SK-N-MC (cell line): ENCODE data around the gene NFIB.

Source experiments
- DNase-seq: peaks from one replicate; pipeline ENCODE4 v3.0.0-alpha.2; 2011; ENCODE audit warnings: low read depth, low spot score
- H3K27ac ChIP-seq: fragments of 200-600 bp; sonication (generic); 2 replicates; pipeline ENCODE4 v1.5.1; 2016; ENCODE audit warnings: mixed run types
- H3K36me3 ChIP-seq: fragments of 200-600 bp; sonication (generic); 2 replicates; pipeline ENCODE4 v1.6.1; 2017; ENCODE audit warnings: antibody characterized with exemption, low read length, mixed read lengths; ENCODE audit not compliant: insufficient read depth
- H3K4me3 ChIP-seq: fragments of 200-600 bp; sonication (generic); 2 replicates; pipeline ENCODE4 v1.5.1; 2016
- H3K9ac ChIP-seq: fragments of 200-600 bp; sonication (generic); 2 replicates; pipeline ENCODE4 v1.8.0; 2017; ENCODE audit warnings: mixed run types, mixed read lengths; ENCODE audit not compliant: insufficient read length
- H3K9me3 ChIP-seq: fragments of 200-600 bp; sonication (generic); 2 replicates; pipeline ENCODE4 v1.6.1; 2017; ENCODE audit warnings: low read depth, mild to moderate bottlenecking, antibody characterized with exemption, low read length, moderate library complexity, mixed read lengths
- EZH2 ChIP-seq: fragments of 200-600 bp; sonication (generic); IDR thresholded peaks from one replicate; pipeline ENCODE4 v1.6.1; 2017; ENCODE audit warnings: antibody characterized with exemption
- FOXP2 ChIP-seq: optimal IDR thresholded peaks from 2 replicates; pipeline ENCODE3; 2011; ENCODE audit warnings: mild to moderate bottlenecking, moderate library complexity; ENCODE audit not compliant: insufficient read depth; ENCODE audit errors: extremely low read length, control extremely low read depth
- POLR2AphosphoS5 ChIP-seq: IDR thresholded peaks from 2 replicates; pipeline ENCODE4 v1.6.1; 2012; ENCODE audit warnings: mild to moderate bottlenecking, low read depth, low read length, borderline replicate concordance

NFIB gene

DNA sequence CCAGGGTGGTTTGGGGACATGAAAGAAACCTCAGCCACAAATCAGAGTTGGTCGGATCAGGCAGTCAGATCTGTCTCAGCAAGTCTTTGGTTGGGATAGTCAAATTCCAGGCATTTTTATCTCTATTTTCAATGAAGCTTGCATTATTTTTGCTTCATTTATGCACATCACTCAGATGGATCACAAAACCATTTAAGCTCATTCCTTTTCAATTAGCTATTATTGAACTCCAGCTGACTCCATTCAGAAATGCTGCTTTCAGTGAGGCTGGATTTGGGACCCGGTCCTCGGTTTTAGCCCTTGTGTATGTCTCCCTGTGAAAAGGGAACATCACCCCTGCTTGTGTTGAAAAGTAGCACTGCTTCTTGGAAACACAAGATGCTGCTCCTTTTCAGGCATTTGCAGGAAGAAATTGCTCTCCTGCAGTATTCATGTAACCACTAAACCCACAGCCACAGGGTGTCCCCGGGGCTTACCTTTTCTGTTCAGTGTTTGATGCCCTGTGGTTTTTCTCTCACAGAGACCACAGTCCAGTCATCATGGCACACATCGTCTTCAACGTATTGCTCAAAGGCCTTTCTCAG is 232.9 kb downstream of the NFIB start:
- Histone ChIP-seq H3K9me3 (no peaks in the 10 kb centered on the region), H3K4me3 (no peak overlapping the region), H3K9ac (no peak overlapping the region), H3K36me3 (no peaks in the 10 kb centered on the region), H3K27ac (no peak overlapping the region)
- DNase-seq = no peak
- TF ChIP-seq FOXP2 = no peak
- no peak for TF ChIP-seq EZH2
- no peak for TF ChIP-seq POLR2AphosphoS5

DNA sequence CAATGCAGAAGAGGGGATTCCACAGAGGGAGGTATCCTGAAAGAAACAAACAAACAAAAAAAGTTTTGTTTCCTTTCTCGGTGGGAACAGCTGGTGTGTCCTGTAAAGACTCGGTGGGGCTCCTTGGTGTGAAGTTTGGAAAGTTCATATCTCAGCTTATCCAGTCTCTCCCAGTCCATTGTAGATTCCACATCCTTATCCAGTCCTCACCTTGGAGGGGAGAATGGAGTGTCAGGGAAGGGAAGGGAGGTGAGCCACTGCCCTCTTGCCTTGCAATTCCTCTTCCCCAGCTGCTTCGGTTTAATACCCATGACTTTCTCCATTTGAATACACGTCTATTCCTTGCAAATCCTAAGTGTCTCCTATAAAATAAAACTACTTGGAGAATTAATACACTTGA is 234.5 kb downstream of the NFIB start:
- Histone ChIP-seq H3K9ac (no peak overlapping the region), H3K36me3 (no peaks in the 10 kb centered on the region), H3K4me3 (no peak overlapping the region), H3K27ac (no peak overlapping the region), H3K9me3 (no peaks in the 10 kb centered on the region)
- no peak for DNase-seq
- no peak for TF ChIP-seq EZH2
- no peak for TF ChIP-seq FOXP2
- no peak for TF ChIP-seq POLR2AphosphoS5

DNA sequence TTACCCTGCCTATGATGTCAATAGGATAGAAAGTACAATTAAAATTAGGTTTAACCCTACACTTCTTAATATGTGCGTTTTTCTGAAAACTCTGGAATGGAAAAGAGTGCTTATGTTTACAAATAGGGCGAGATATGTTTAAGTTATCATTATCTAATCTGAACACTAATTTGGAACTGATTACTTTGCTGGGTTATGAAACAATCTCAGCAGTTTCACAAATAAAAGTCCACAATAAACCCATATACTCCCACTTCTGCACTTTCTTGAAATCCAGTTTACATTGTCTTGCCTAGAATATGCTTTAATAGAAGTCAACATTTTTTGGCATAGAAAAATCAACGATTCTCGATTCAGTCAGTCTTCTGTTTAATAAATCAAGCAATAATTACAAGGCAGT is 236.3 kb downstream of the NFIB start:
- TF ChIP-seq POLR2AphosphoS5 (no peak), FOXP2 (no peak), EZH2 (no peak)
- H3K4me3 ChIP-seq = no peak overlapping the region
- DNase-seq = no peak
- no peaks in the 10 kb centered on the region for H3K36me3 ChIP-seq
- no peak overlapping the region for H3K9ac ChIP-seq
- H3K27ac ChIP-seq = no peak overlapping the region
- no peaks in the 10 kb centered on the region for H3K9me3 ChIP-seq

DNA sequence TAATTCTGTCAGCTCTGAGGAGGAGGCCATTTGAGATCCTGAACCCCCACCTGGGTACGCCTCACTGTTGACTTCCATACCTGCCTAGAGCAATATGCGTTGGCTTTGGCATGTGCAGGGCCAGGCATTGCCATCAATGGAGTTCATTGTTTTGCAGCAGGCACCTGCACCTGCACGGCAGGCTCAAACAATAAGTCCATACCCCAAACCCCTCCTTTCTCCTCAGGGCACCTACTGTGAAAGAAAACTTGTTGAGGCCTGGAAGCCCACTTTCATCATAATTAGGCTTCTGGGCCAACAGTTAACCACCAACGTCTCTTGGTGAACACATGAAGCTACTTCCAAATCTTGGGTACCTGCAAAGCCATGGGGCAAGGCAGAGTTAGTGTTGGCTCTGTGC is 238.7 kb downstream of the NFIB start:
- no peak for DNase-seq
- Histone ChIP-seq H3K27ac (no peak overlapping the region), H3K36me3 (no peaks in the 10 kb centered on the region), H3K9ac (no peak overlapping the region), H3K9me3 (no peaks in the 10 kb centered on the region), H3K4me3 (no peak overlapping the region)
- TF ChIP-seq POLR2AphosphoS5 (no peak), EZH2 (no peak), FOXP2 (no peak)

DNA sequence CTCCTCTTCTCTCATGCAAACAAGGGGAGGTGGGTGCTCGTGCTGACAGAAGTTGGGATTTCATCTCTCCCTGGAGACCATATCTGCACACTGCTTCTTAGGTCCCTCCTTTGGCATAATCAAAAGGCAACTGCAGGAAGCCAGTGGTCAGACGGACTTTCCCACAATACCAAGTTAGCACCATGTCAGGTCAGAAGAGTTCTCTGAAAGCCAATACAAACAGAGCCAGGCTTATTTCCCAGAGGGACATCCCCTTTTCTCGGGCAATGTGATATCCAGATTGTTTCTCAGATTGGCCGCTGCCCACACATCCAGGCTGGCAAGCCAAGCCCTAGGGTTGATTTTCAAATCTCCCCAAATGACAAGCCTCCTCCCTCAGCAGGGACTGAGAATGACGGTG is 241.1 kb downstream of the NFIB start:
- Histone ChIP-seq H3K9ac (no peak overlapping the region), H3K4me3 (no peak overlapping the region)
- TF ChIP-seq EZH2 (no peak), POLR2AphosphoS5 (no peak), FOXP2 (no peak)

DNA sequence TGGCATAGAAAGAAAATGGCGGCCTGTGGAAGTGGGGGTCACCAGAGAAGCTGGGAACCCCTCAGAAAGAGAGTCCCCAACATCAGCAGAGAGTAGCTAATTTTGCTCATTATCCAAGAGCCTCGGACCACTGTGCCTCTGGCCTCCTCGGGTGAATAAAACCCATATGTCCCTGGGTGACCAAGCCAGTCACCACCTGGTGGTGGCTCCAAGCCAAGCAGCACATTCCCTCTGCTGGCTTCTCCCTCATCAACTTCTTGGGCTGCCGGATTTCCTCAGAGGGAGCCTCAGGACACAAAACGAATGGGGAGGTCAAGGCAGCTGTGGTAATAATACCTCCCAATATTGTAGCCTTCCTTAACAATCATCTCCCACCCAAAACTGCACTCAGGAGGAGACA is 242.5 kb downstream of the NFIB start:
- DNase-seq = no peak
- Histone ChIP-seq H3K9ac (no peak overlapping the region), H3K9me3 (no peaks in the 10 kb centered on the region), H3K36me3 (no peaks in the 10 kb centered on the region), H3K4me3 (no peak overlapping the region), H3K27ac (no peak overlapping the region)
- no peak for TF ChIP-seq POLR2AphosphoS5
- no peak for TF ChIP-seq FOXP2
- TF ChIP-seq EZH2 = no peak

More for the DNA sequence above, 241.1 kb downstream of the NFIB start:
- no peaks in the 10 kb centered on the region for H3K36me3 ChIP-seq
- H3K9me3 ChIP-seq = no peaks in the 10 kb centered on the region
- no peak overlapping the region for H3K27ac ChIP-seq
- no peak for DNase-seq

DNA sequence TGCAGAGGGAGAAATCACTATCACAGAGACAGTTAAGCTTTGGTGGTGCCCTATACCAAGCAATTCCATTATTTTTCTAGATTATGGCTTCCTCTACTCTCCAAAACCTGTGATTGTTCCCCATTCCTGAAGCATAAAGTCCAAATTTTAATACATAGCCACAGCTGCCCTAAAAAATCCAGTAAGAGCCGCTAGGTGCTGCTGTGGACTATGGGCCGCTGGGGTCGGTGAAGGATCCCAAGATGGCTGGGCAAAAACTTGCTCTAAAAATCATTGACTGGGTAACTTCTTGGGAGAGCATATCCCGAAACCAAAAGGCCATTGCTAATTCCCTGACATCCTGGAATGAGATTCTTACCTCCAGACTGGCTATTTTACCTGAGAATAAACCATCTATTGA is 245.3 kb downstream of the NFIB start:
- Histone ChIP-seq H3K27ac (no peak overlapping the region), H3K4me3 (no peak overlapping the region), H3K9me3 (no peaks in the 10 kb centered on the region), H3K9ac (no peak overlapping the region), H3K36me3 (no peaks in the 10 kb centered on the region)
- TF ChIP-seq POLR2AphosphoS5 = no peak
- TF ChIP-seq FOXP2 = no peak
- no peak for TF ChIP-seq EZH2
- DNase-seq = no peak

DNA sequence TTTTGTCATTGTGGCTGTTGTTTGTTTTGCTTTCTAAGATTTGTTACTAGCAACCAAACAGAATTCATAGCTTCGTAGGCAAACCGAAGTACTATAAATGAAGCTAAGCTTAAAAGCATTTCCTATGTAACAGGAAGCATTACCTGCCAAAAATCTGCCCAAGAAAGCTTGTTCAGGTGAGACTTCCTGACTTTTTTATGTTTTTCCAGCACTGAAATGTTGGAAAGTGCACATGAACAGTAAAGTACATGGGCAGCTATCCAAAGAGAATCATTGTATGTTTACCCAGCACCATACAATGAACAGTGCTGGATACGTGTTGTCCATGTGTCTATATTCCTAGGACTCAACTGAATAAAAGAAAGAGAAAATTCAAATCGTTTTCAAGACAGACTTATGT is 247.1 kb downstream of the NFIB start:
- H3K4me3 ChIP-seq = no peak overlapping the region
- no peak overlapping the region for H3K9ac ChIP-seq
- H3K36me3 ChIP-seq = no peaks in the 10 kb centered on the region
- no peak for TF ChIP-seq POLR2AphosphoS5
- TF ChIP-seq FOXP2 = no peak
- TF ChIP-seq EZH2 = no peak
- no peak for DNase-seq
- no peaks in the 10 kb centered on the region for H3K9me3 ChIP-seq
- H3K27ac ChIP-seq = no peak overlapping the region

DNA sequence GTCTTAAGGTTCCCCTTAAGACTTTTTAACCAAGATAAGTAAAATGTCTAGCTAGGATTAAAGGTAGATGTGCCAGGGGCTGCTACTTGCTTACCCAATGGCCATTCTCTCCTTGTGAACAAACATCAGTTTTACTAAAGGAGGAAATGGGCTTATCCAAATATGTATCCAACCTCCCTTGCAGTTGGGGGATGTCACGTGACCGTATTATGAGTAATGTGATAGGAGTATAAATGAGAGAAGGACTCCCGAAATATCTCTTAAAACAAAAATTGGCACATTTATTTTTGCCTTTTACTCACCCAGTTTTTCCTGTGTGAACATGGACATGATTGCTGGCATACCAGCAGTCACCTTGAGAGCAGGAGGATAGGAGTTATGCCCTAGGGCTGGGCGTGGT is 247.9 kb downstream of the NFIB start:
- Histone ChIP-seq H3K4me3 (no peak overlapping the region), H3K9me3 (no peaks in the 10 kb centered on the region), H3K9ac (no peak overlapping the region), H3K36me3 (no peaks in the 10 kb centered on the region), H3K27ac (no peak overlapping the region)
- no peak for TF ChIP-seq POLR2AphosphoS5
- no peak for DNase-seq

DNA sequence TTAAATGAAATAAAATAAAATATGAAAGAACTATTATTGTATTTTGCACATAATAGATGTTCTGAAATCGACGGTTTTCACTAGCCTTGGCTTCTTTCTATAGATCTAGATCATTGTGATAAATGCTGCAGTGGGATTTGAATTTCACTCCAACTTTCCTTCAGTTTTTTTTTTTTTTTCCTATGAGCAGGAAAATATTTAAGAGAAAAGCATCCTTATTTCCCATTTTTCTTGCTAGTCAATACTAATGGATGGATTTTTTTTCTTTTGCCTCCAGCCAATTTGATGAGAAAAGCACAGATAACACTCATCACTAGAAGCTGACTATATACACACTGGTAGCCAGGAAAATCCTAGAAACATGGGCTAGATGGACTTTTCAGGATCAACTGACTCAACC is 249.0 kb downstream of the NFIB start:
- H3K4me3 ChIP-seq = no peak overlapping the region
- H3K9me3 ChIP-seq = no peaks in the 10 kb centered on the region
- H3K27ac ChIP-seq = no peak overlapping the region
- no peak for TF ChIP-seq POLR2AphosphoS5
- TF ChIP-seq FOXP2 = no peak
- TF ChIP-seq EZH2 = no peak
- no peak for DNase-seq
- H3K36me3 ChIP-seq = no peaks in the 10 kb centered on the region
- no peak overlapping the region for H3K9ac ChIP-seq
